ENCODE measurements around the gene BACH1.

Gene BACH1

GRCh38 chr21:29260461-29260860, 38.3 kb upstream of the BACH1 start:
- H3K9ac ChIP-seq (ENCODE audit: low read depth, low read length, poor library complexity), result no peak overlapping the region
- no peak overlapping the region for H3K4ac ChIP-seq (ENCODE audit: low read length)
- no peak overlapping the region for H3K4me2 ChIP-seq (ENCODE audit: insufficient read depth, low read length, poor library complexity, severe bottlenecking)
- H4K91ac ChIP-seq (ENCODE audit: low read depth, low read length, poor library complexity), result no peak overlapping the region
- no peak overlapping the region for H2AFZ ChIP-seq (ENCODE audit: low read length)
- H2BK5ac ChIP-seq (ENCODE audit: low read length), result no peak overlapping the region
- H3K18ac ChIP-seq (ENCODE audit: low read length), result no peak overlapping the region
- H3K4me3 ChIP-seq (ENCODE audit: low read length in 2 of 2), result no peak overlapping the region
- no peak overlapping the region for H3K14ac ChIP-seq (ENCODE audit: low read length)
- H3K79me1 ChIP-seq (ENCODE audit: low read depth, low read length), result no peaks in the 10 kb centered on the region
- DNase-seq (ENCODE audit: low spot score), result no peak
- no peak overlapping the region for H2BK12ac ChIP-seq (ENCODE audit: low read length)
- no peaks in the 10 kb centered on the region for H3K4me1 ChIP-seq (ENCODE audit: control insufficient read depth in 2 of 2, insufficient read depth in 1 of 2, low read depth in 1 of 2, low read length in 2 of 2)
- no peak overlapping the region for H4K8ac ChIP-seq (ENCODE audit: low read depth, low read length)
- no peak overlapping the region for H3K23ac ChIP-seq (ENCODE audit: low read depth, low read length, poor library complexity)
- no peaks in the 10 kb centered on the region for H3K9me3 ChIP-seq (replicated peaks in 1 of 2; ENCODE audit: control insufficient read depth in 2 of 2, insufficient read depth in 1 of 2, low read depth in 1 of 2, low read length in 2 of 2)
- no peaks in the 10 kb centered on the region for H3K36me3 ChIP-seq (replicated peaks in 1 of 2; ENCODE audit: control insufficient read depth in 2 of 2, insufficient read depth in 2 of 2, low read length in 2 of 2)
- H2BK120ac ChIP-seq (ENCODE audit: low read depth, low read length), result no peak overlapping the region
- no peaks in the 10 kb centered on the region for H3K27me3 ChIP-seq (ENCODE audit: control insufficient read depth in 3 of 3, insufficient read depth in 3 of 3, low read depth in 1 of 3, low read length in 3 of 3)
- no CpG with 5 or more reads among the region's 2 CpGs for WGBS, 2 donors (ENCODE audit: extremely low coverage in 2 of 2, insufficient read length in 2 of 2, insufficient replicate concordance in 1 of 2)
- H2AK5ac ChIP-seq (ENCODE audit: low read depth, low read length), result no peak overlapping the region
- no peak overlapping the region for H3K27ac ChIP-seq (replicated peaks; ENCODE audit: low read length)
- H2BK15ac ChIP-seq (ENCODE audit: low read length), result no peak overlapping the region

DNA sequence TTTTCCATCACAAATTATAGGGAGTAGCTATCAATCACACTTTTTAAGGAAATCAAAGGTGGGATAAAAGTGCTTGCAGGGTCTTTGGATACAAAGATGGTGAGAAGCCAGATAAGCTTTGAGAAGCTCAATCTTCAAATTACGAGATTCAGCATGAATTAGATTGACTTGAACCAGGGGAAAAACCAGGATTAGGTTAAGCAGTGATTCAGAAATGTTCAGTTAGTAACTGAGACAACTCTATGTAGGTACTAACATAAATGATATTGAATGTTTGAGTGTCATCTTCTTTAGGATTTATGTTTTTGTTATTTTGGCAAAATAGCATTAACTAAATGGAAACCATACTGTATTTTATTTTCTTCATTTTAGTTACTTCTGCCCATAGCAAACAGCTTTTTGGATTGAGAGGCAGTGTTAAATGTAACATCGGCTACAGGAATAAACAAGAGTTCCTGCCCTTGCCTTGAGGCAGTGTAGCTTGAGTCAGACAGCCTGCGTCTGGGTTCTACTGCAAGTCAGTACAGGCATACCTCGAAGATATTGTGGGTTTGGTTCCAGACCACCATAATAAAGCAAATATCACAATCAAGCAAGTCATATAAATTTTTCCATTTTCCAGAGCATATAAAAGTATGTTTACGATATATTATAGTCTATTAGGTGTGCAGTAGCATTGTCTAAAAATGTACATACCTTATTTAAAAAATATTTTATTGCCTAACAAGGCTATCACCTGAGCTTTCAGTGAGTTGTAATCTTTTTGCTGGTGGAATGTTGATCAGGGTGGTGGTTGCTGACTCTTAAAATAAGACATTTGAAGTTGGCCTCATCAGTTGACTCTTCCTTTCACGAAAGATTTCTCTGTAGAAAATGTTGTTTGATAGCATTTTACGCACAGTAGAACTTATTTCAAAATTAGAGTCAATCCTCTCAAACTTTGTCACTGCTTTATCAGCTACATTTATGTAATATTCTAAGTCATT, 36.9 kb upstream of the BACH1 start:
- Histone ChIP-seq H3K36me3 (replicated peaks in 1 of 2; ENCODE audit: control insufficient read depth in 2 of 2, insufficient read depth in 2 of 2, low read length in 2 of 2) (no peaks in the 10 kb centered on the region), H3K4me2 (ENCODE audit: insufficient read depth, low read length, poor library complexity, severe bottlenecking) (no peak overlapping the region), H2AK5ac (ENCODE audit: low read depth, low read length) (no peak overlapping the region), H2BK15ac (ENCODE audit: low read length) (no peak overlapping the region), H3K9ac (ENCODE audit: low read depth, low read length, poor library complexity) (no peak overlapping the region), H2BK5ac (ENCODE audit: low read length) (no peak overlapping the region), H3K9me3 (replicated peaks in 1 of 2; ENCODE audit: control insufficient read depth in 2 of 2, insufficient read depth in 1 of 2, low read depth in 1 of 2, low read length in 2 of 2) (no peaks in the 10 kb centered on the region), H3K27ac (replicated peaks; ENCODE audit: low read length) (no peak overlapping the region), H2BK120ac (ENCODE audit: low read depth, low read length) (no peak overlapping the region), H2AFZ (ENCODE audit: low read length) (no peak overlapping the region), H2BK12ac (ENCODE audit: low read length) (no peak overlapping the region), H3K79me1 (ENCODE audit: low read depth, low read length) (no peaks in the 10 kb centered on the region), H3K4me3 (ENCODE audit: low read length in 2 of 2) (no peak overlapping the region), H3K23ac (ENCODE audit: low read depth, low read length, poor library complexity) (no peak overlapping the region), H3K4me1 (ENCODE audit: control insufficient read depth in 2 of 2, insufficient read depth in 1 of 2, low read depth in 1 of 2, low read length in 2 of 2) (no peaks in the 10 kb centered on the region), H3K18ac (ENCODE audit: low read length) (no peak overlapping the region), H4K91ac (ENCODE audit: low read depth, low read length, poor library complexity) (no peak overlapping the region), H4K8ac (ENCODE audit: low read depth, low read length) (no peak overlapping the region), H3K14ac (ENCODE audit: low read length) (no peak overlapping the region), H3K4ac (ENCODE audit: low read length) (no peak overlapping the region), H3K27me3 (ENCODE audit: control insufficient read depth in 3 of 3, insufficient read depth in 3 of 3, low read depth in 1 of 3, low read length in 3 of 3) (no peaks in the 10 kb centered on the region)
- DNase-seq (ENCODE audit: low spot score), result no peak
- no CpG with 5 or more reads among the region's 7 CpGs for WGBS, 2 donors (ENCODE audit: extremely low coverage in 2 of 2, insufficient read length in 2 of 2, insufficient replicate concordance in 1 of 2)

- WGBS, 2 donors (ENCODE audit: extremely low coverage in 2 of 2, insufficient read length in 2 of 2, insufficient replicate concordance in 1 of 2), result no CpG with 5 or more reads among the region's 1 CpG
- Histone ChIP-seq H3K4me2 (ENCODE audit: insufficient read depth, low read length, poor library complexity, severe bottlenecking) (no peak overlapping the region), H3K4me3 (ENCODE audit: low read length in 2 of 2) (no peak overlapping the region), H3K14ac (ENCODE audit: low read length) (no peak overlapping the region), H4K91ac (ENCODE audit: low read depth, low read length, poor library complexity) (no peak overlapping the region), H3K9me3 (replicated peaks in 1 of 2; ENCODE audit: control insufficient read depth in 2 of 2, insufficient read depth in 1 of 2, low read depth in 1 of 2, low read length in 2 of 2) (no peaks in the 10 kb centered on the region), H2AFZ (ENCODE audit: low read length) (no peak overlapping the region), H3K79me1 (ENCODE audit: low read depth, low read length) (no peaks in the 10 kb centered on the region), H3K9ac (ENCODE audit: low read depth, low read length, poor library complexity) (no peak overlapping the region), H2BK5ac (ENCODE audit: low read length) (no peak overlapping the region), H3K27me3 (ENCODE audit: control insufficient read depth in 3 of 3, insufficient read depth in 3 of 3, low read depth in 1 of 3, low read length in 3 of 3) (no peaks in the 10 kb centered on the region), H3K23ac (ENCODE audit: low read depth, low read length, poor library complexity) (no peak overlapping the region), H4K8ac (ENCODE audit: low read depth, low read length) (no peak overlapping the region), H3K18ac (ENCODE audit: low read length) (no peak overlapping the region), H3K4ac (ENCODE audit: low read length) (no peak overlapping the region), H2BK12ac (ENCODE audit: low read length) (no peak overlapping the region), H3K4me1 (ENCODE audit: control insufficient read depth in 2 of 2, insufficient read depth in 1 of 2, low read depth in 1 of 2, low read length in 2 of 2) (no peaks in the 10 kb centered on the region), H2BK120ac (ENCODE audit: low read depth, low read length) (no peak overlapping the region), H2AK5ac (ENCODE audit: low read depth, low read length) (no peak overlapping the region), H3K27ac (replicated peaks; ENCODE audit: low read length) (no peak overlapping the region), H3K36me3 (replicated peaks in 1 of 2; ENCODE audit: control insufficient read depth in 2 of 2, insufficient read depth in 2 of 2, low read length in 2 of 2) (no peaks in the 10 kb centered on the region), H2BK15ac (ENCODE audit: low read length) (no peak overlapping the region)
- no peak for DNase-seq (ENCODE audit: low spot score)
Observed at GRCh38 chr21:29264721-29265120, 34.0 kb upstream of the BACH1 start.

- H2BK5ac ChIP-seq (ENCODE audit: low read length), result no peak overlapping the region
- no peak overlapping the region for H3K4me3 ChIP-seq (ENCODE audit: low read length in 2 of 2)
- H2BK120ac ChIP-seq (ENCODE audit: low read depth, low read length), result no peak overlapping the region
- no peaks in the 10 kb centered on the region for H3K79me1 ChIP-seq (ENCODE audit: low read depth, low read length)
- no peaks in the 10 kb centered on the region for H3K9me3 ChIP-seq (replicated peaks in 1 of 2; ENCODE audit: control insufficient read depth in 2 of 2, insufficient read depth in 1 of 2, low read depth in 1 of 2, low read length in 2 of 2)
- H3K4me2 ChIP-seq (ENCODE audit: insufficient read depth, low read length, poor library complexity, severe bottlenecking), result no peak overlapping the region
- H2AK5ac ChIP-seq (ENCODE audit: low read depth, low read length), result no peak overlapping the region
- H3K27me3 ChIP-seq (ENCODE audit: control insufficient read depth in 3 of 3, insufficient read depth in 3 of 3, low read depth in 1 of 3, low read length in 3 of 3), result no peaks in the 10 kb centered on the region
- DNase-seq (ENCODE audit: low spot score), result no peak
- H3K36me3 ChIP-seq (replicated peaks in 1 of 2; ENCODE audit: control insufficient read depth in 2 of 2, insufficient read depth in 2 of 2, low read length in 2 of 2), result no peaks in the 10 kb centered on the region
- H4K8ac ChIP-seq (ENCODE audit: low read depth, low read length), result no peak overlapping the region
- WGBS, 2 donors (ENCODE audit: extremely low coverage in 2 of 2, insufficient read length in 2 of 2, insufficient replicate concordance in 1 of 2), result no CpG with 5 or more reads among the region's 6 CpGs
- H3K4me1 ChIP-seq (ENCODE audit: control insufficient read depth in 2 of 2, insufficient read depth in 1 of 2, low read depth in 1 of 2, low read length in 2 of 2), result no peaks in the 10 kb centered on the region
- H3K23ac ChIP-seq (ENCODE audit: low read depth, low read length, poor library complexity), result no peak overlapping the region
- no peak overlapping the region for H4K91ac ChIP-seq (ENCODE audit: low read depth, low read length, poor library complexity)
- H2BK15ac ChIP-seq (ENCODE audit: low read length), result no peak overlapping the region
- H3K9ac ChIP-seq (ENCODE audit: low read depth, low read length, poor library complexity), result no peak overlapping the region
- H3K4ac ChIP-seq (ENCODE audit: low read length), result no peak overlapping the region
- no peak overlapping the region for H3K27ac ChIP-seq (replicated peaks; ENCODE audit: low read length)
- no peak overlapping the region for H3K18ac ChIP-seq (ENCODE audit: low read length)
- H3K14ac ChIP-seq (ENCODE audit: low read length), result no peak overlapping the region
- no peak overlapping the region for H2AFZ ChIP-seq (ENCODE audit: low read length)
- no peak overlapping the region for H2BK12ac ChIP-seq (ENCODE audit: low read length)
Observed at GRCh38 chr21:29265690-29266479, 32.8 kb upstream of the BACH1 start.
